SU-DHL-6 (cell line): ENCODE results near the gene GAS2L2.

Experiments
- EZH2phosphoT487 ChIP-seq: fragments of 200-600 bp; sonication (generic), shearing (Covaris generic); conservative IDR thresholded peaks from 2 replicates; pipeline ENCODE4 v1.6.1; 2018; ENCODE audit warnings: mild to moderate bottlenecking, antibody characterized with exemption, low read length, moderate library complexity, mixed read lengths
- TF ChIP-seq, protein P1 (sequence below): fragments of 200-600 bp; sonication (generic); IDR thresholded peaks from one replicate; pipeline ENCODE4 v1.5.1; 2017; ENCODE audit warnings: antibody characterized with exemption, mild to moderate bottlenecking, low read length, moderate library complexity; ENCODE audit not compliant: insufficient read depth, poor library complexity, severe bottlenecking

DNA sequence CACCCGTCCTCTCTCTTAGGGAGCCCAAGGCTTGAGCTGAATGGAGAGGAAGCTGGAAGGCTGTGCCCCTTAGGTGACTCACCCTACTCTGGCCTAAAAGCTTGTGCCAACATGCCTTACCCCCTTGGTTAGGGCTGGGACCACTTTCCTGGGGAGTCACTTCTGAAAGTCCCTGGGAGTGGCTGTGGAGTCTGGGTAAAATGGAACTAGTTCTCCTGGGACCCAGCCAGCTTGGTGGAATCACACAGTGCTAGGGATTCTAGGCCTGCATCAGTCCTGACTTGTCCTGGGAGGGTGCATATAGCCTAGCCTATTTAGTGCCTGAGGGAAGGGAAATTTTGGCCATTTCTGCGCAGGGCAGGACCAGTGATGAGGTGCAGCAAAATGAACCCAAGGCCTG lies 31.9 kb upstream of the GAS2L2 start:
- TF ChIP-seq, protein P1, sequence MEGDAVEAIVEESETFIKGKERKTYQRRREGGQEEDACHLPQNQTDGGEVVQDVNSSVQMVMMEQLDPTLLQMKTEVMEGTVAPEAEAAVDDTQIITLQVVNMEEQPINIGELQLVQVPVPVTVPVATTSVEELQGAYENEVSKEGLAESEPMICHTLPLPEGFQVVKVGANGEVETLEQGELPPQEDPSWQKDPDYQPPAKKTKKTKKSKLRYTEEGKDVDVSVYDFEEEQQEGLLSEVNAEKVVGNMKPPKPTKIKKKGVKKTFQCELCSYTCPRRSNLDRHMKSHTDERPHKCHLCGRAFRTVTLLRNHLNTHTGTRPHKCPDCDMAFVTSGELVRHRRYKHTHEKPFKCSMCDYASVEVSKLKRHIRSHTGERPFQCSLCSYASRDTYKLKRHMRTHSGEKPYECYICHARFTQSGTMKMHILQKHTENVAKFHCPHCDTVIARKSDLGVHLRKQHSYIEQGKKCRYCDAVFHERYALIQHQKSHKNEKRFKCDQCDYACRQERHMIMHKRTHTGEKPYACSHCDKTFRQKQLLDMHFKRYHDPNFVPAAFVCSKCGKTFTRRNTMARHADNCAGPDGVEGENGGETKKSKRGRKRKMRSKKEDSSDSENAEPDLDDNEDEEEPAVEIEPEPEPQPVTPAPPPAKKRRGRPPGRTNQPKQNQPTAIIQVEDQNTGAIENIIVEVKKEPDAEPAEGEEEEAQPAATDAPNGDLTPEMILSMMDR = no peak
- no peak for TF ChIP-seq EZH2phosphoT487
